Smooth muscle cell (in vitro differentiated cells): ENCODE results near the gene AKAP12. TPM values are rescaled to one million over a fixed set of nuclear protein-coding genes. Genes with fewer than 3 reads are reported as not detected.

Experiments
- DNase-seq: peaks from one replicate; lab custom pipeline; 2025; ENCODE audit not compliant: unreplicated experiment; lab: John Stamatoyannopoulos, UW
- H2AFZ ChIP-seq: fragments of 200-600 bp; sonication (generic); 2 replicates; pipeline ENCODE4 v1.6.0; 2016; ENCODE audit warnings: antibody characterized with exemption, low read depth, mild to moderate bottlenecking
- H3F3A ChIP-seq: fragments of 200-600 bp; sonication (generic); 2 replicates; pipeline ENCODE4 v1.6.0; 2017; ENCODE audit warnings: antibody characterized with exemption, low read depth
- H3K27ac ChIP-seq: fragments of 200-600 bp; sonication (generic); 2 replicates; pipeline ENCODE4 v1.5.1; 2016; ENCODE audit warnings: low read depth, mild to moderate bottlenecking
- H3K27me3 ChIP-seq: fragments of 200-600 bp; sonication (generic); 2 replicates; pipeline ENCODE4 v1.6.1; 2016; ENCODE audit warnings: low read depth, mild to moderate bottlenecking
- H3K36me3 ChIP-seq: fragments of 200-600 bp; sonication (generic); 2 replicates; pipeline ENCODE4 v1.5.1; 2016; ENCODE audit warnings: low read depth
- H3K4me1 ChIP-seq: fragments of 200-600 bp; sonication (generic); 2 replicates; pipeline ENCODE4 v1.5.1; 2016; ENCODE audit warnings: low read depth
- H3K4me2 ChIP-seq: fragments of 200-600 bp; sonication (generic); 2 replicates; pipeline ENCODE4 v1.6.0; 2016; ENCODE audit warnings: mild to moderate bottlenecking
- H3K4me3 ChIP-seq: fragments of 200-600 bp; sonication (generic); 2 replicates; pipeline ENCODE4 v1.5.1; 2016; ENCODE audit warnings: mild to moderate bottlenecking
- H3K79me2 ChIP-seq: fragments of 200-600 bp; sonication (generic); 2 replicates; pipeline ENCODE4 v1.6.0; 2016; ENCODE audit warnings: low read depth, mild to moderate bottlenecking
- H3K9ac ChIP-seq: fragments of 200-600 bp; sonication (generic); 2 replicates; pipeline ENCODE4 v1.6.0; 2016; ENCODE audit warnings: low read depth
- H3K9me3 ChIP-seq: fragments of 200-600 bp; sonication (generic); replicated peaks from 2 replicates; pipeline ENCODE4 v1.5.1; 2016; ENCODE audit warnings: low read depth
- H4K20me1 ChIP-seq: fragments of 200-600 bp; sonication (generic); 2 replicates; pipeline ENCODE4 v1.6.0; 2016; ENCODE audit warnings: low read depth
- WGBS: methylation state at CpG from one replicate; pipeline ENCODE4 v1.1.7; 2016; ENCODE audit warnings: low lambda C conversion rate; 5-methylcytosine and 5-hydroxymethylcytosine counted together
- polyA plus RNA-seq: library from polyadenylated mRNA; unstranded; fragments of >200 nt; fragmentation: Nextera tagmentation; extraction: Ambion mirVana; gene quantifications from 2 replicates; pipeline ENCODE4 v1.2.1, GENCODE V29; 2016
- total RNA-seq: library from RNA; depleted of rRNA; stranded (reverse); fragments of >200 nt; gene quantifications from 2 replicates; pipeline ENCODE4 v1.2.3, GENCODE V29; 2014
- TF ChIP-seq, protein P1 (sequence below): fragments of 200-600 bp; sonication (generic); IDR thresholded peaks from 2 replicates; pipeline ENCODE4 v1.5.1; 2017; ENCODE audit warnings: borderline replicate concordance, mild to moderate bottlenecking, antibody characterized with exemption; ENCODE audit not compliant: insufficient read depth, poor library complexity, severe bottlenecking

The AKAP12 gene
- total and polyA plus RNA-seq, 2 experiments from 2014 or later, result 10.7 to 13.3 TPM

DNA sequence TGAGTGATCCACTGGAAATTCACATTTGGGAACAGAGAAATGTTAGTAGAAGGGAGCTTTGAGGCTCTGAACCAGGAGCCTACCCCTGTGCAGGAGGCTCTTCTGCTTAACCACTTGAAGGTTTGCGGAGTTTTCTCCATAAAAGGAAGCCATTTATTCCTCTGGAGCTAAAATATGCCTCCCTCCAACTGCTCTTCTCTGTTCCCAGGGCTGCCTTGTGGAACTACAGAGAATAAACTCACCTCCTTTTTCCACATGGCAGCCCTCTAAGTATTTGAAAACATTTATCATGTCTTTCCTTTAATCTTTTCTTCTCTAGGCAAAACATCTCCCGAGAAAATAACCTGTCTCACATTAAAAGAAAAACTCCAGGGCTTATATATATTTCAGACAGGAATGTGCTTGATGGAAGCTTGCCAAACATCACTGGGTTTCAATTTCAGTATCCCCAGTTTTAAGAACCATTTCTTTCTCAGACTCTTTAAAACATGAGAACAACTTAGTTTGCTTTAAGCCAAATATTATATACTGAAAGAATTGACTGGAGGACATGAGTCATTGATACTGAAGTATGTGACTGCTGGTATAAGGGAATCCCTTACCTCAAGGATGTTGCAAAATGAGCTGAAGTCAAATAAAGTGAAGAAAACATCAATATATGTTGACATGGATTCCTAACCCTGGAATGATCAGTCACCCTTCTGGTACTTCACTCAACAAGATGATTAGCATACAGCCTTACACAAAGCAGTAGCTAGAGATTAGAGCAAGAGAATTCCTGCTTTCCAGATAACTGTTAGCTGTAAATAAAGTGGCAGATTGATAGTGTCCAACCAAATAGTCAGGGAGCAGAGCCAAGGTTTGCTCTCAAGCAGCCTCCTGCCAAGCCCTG lies 77.6 kb downstream of the AKAP12 start:
- H3K4me2 ChIP-seq, result no peak overlapping the region

DNA sequence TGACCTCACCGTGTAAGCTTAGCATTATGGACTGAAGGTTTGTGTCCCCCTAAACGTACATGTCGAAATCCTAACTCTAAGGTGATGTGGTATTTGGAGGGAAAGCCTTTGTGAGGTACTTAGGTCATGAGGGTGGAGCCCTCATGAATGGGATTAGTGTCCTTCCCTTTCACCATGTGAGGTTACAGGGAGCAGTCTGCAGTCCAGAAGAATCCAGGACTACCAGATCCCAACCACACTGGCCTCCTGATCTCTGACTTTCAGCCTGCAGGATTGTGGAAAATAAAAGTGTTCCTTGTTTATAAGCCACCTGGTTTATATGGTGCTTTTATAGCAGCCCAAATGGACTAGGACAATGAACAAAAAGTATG lies 78.2 kb downstream of the AKAP12 start:
- no peak overlapping the region for H3K27ac ChIP-seq
- no peaks in the 10 kb centered on the region for H3K36me3 ChIP-seq
- DNase-seq, result no peak
- H3F3A ChIP-seq, result no peaks in the 10 kb centered on the region
- H3K4me2 ChIP-seq, result no peak overlapping the region
- H3K4me1 ChIP-seq, result no peaks in the 10 kb centered on the region
- H3K9ac ChIP-seq, result no peak overlapping the region
- H3K27me3 ChIP-seq, result no peaks in the 10 kb centered on the region
- H4K20me1 ChIP-seq, result no peaks in the 10 kb centered on the region
- TF ChIP-seq, protein P1, sequence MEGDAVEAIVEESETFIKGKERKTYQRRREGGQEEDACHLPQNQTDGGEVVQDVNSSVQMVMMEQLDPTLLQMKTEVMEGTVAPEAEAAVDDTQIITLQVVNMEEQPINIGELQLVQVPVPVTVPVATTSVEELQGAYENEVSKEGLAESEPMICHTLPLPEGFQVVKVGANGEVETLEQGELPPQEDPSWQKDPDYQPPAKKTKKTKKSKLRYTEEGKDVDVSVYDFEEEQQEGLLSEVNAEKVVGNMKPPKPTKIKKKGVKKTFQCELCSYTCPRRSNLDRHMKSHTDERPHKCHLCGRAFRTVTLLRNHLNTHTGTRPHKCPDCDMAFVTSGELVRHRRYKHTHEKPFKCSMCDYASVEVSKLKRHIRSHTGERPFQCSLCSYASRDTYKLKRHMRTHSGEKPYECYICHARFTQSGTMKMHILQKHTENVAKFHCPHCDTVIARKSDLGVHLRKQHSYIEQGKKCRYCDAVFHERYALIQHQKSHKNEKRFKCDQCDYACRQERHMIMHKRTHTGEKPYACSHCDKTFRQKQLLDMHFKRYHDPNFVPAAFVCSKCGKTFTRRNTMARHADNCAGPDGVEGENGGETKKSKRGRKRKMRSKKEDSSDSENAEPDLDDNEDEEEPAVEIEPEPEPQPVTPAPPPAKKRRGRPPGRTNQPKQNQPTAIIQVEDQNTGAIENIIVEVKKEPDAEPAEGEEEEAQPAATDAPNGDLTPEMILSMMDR, result no peak
- H3K4me3 ChIP-seq, result no peak overlapping the region
- H2AFZ ChIP-seq, result no peak overlapping the region
- 75% methylated on average over 3 of the region's 3 CpGs for WGBS
- no peaks in the 10 kb centered on the region for H3K79me2 ChIP-seq
- H3K9me3 ChIP-seq, result no peaks in the 10 kb centered on the region

More for the DNA sequence above, 77.6 kb downstream of the AKAP12 start:
- Histone ChIP-seq H3K9ac (no peak overlapping the region), H3K4me3 (no peak overlapping the region), H3K4me1 (no peaks in the 10 kb centered on the region), H2AFZ (no peak overlapping the region), H3K9me3 (no peaks in the 10 kb centered on the region), H3K27ac (peak overlapping the region; percentile 52), H3K79me2 (no peaks in the 10 kb centered on the region), H4K20me1 (no peaks in the 10 kb centered on the region), H3K27me3 (no peaks in the 10 kb centered on the region), H3F3A (no peaks in the 10 kb centered on the region), H3K36me3 (no peaks in the 10 kb centered on the region)
- DNase-seq, result no peak
- TF ChIP-seq, protein P1, result no peak
- WGBS, result 77% methylated on average over 2 of the region's 2 CpGs

DNA sequence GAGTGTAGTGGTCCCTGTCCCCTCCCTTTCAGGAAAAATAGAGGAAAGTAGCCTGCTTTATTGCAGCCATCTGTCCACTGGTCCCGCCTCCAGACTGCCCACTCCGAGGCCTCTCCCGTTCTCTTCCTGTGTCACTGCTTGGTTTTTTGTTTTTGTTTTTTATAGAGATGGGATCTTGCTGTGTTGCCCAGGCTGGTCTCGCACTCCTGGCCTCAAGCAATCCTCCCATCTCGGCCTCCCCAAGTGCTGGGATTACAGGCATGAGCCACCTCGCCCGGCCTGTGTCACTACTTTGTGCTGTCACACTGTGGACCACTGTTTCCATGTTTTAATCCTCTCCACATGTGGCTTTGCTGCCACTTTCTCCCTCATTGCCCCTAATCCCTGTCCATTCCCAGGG lies 80.4 kb downstream of the AKAP12 start:
- Histone ChIP-seq H3K79me2 (no peaks in the 10 kb centered on the region), H3K9ac (no peak overlapping the region), H3K27ac (no peak overlapping the region), H2AFZ (no peak overlapping the region), H4K20me1 (no peaks in the 10 kb centered on the region), H3K36me3 (no peaks in the 10 kb centered on the region), H3K27me3 (no peaks in the 10 kb centered on the region), H3F3A (no peaks in the 10 kb centered on the region), H3K4me2 (no peak overlapping the region), H3K4me1 (peaks cover 4% of the 10 kb centered on the region), H3K4me3 (no peak overlapping the region), H3K9me3 (no peaks in the 10 kb centered on the region)
- TF ChIP-seq, protein P1, result no peak
- DNase-seq, result no peak
- whole genome bisulfite sequencing, result 94% methylated on average over 7 of the region's 7 CpGs

DNA sequence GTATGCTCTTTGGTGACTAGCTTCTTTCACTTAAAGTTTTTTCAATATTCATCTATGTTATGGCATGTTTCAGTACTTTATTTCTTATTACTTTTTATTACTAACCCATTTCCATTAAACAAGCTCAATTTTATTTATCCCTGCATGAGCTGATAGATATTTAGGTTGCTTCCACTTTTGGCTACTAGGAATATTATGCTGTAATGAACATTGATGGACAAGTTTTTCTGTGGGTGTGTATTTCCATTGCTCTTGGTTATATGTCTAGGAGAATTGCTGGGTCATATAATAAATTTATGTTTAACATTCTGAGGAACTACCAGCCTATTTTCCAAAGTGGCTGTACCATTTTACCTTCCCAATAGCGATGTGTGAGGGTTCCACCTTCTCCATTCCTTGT lies 81.7 kb downstream of the AKAP12 start:
- Histone ChIP-seq H3K4me2 (no peak overlapping the region), H3K79me2 (no peaks in the 10 kb centered on the region)
- WGBS, result 100% methylated on average over 1 of the region's 1 CpG

More for the DNA sequence above, 81.7 kb downstream of the AKAP12 start:
- Histone ChIP-seq H3K9ac (no peak overlapping the region), H3K36me3 (no peaks in the 10 kb centered on the region), H2AFZ (no peak overlapping the region), H3K4me1 (peaks cover 8% of the 10 kb centered on the region), H3K27ac (no peak overlapping the region), H4K20me1 (no peaks in the 10 kb centered on the region), H3F3A (no peaks in the 10 kb centered on the region), H3K4me3 (no peak overlapping the region), H3K9me3 (no peaks in the 10 kb centered on the region), H3K27me3 (no peaks in the 10 kb centered on the region)
- TF ChIP-seq, protein P1, result no peak
- no peak for DNase-seq
